Keratinocyte (primary cell): Measurements from ENCODE around the gene ZFAND5.

Experiments
- EZH2 ChIP-seq: IDR thresholded peaks from one replicate; pipeline ENCODE4 v1.6.1; 2012; ENCODE audit warnings: inconsistent platforms, mild to moderate bottlenecking, low read length, moderate library complexity
- TF ChIP-seq, protein P1 (sequence below), 3 experiments: IDR thresholded peaks in 1 of 3; conservative IDR thresholded peaks in 1 of 3; optimal IDR thresholded peaks in 1 of 3; 2 replicates in 2 of 3; 3 replicates in 1 of 3; pipeline versions ENCODE3 to v1.5.1; 2011; ENCODE audit warnings: low read length in 3 of 3, mild to moderate bottlenecking in 3 of 3, moderate library complexity in 2 of 3, control low read depth in 1 of 3, inconsistent platforms in 1 of 3; ENCODE audit not compliant: insufficient read depth in 2 of 3; ENCODE audit errors: extremely low read depth in 1 of 3

DNA sequence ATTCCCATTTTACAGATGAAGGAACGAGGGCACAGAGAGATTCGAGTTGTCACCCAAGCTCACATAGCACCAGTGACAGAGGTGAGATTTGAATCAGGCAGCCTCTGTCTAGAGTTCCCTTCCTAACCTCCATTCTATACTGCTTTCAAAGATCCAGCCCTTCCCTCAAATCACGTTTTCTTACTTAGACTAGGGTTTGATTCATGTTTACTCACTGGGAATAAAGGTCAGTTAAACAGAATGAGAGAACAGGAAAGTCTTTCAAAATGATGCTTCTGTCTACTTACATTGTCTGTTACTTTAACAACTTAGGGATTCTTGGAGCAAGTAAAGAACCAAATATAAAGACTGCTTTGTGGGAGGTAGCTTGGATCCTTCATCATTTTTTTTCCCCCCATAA lies 40.0 kb downstream of the ZFAND5 start:
- TF ChIP-seq EZH2, result no peak
- TF ChIP-seq, protein P1, sequence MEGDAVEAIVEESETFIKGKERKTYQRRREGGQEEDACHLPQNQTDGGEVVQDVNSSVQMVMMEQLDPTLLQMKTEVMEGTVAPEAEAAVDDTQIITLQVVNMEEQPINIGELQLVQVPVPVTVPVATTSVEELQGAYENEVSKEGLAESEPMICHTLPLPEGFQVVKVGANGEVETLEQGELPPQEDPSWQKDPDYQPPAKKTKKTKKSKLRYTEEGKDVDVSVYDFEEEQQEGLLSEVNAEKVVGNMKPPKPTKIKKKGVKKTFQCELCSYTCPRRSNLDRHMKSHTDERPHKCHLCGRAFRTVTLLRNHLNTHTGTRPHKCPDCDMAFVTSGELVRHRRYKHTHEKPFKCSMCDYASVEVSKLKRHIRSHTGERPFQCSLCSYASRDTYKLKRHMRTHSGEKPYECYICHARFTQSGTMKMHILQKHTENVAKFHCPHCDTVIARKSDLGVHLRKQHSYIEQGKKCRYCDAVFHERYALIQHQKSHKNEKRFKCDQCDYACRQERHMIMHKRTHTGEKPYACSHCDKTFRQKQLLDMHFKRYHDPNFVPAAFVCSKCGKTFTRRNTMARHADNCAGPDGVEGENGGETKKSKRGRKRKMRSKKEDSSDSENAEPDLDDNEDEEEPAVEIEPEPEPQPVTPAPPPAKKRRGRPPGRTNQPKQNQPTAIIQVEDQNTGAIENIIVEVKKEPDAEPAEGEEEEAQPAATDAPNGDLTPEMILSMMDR (optimal IDR thresholded peaks at IDR 0.05 in 1 of 3, IDR thresholded peaks at IDR 0.05 in 1 of 3, conservative IDR thresholded peaks at IDR 0.05 in 1 of 3; ENCODE audit: extremely low read depth in 1 of 3, insufficient read depth in 2 of 3, low read length in 3 of 3), result no peak
